ENCODE data around the gene SHISA8.

DNA sequence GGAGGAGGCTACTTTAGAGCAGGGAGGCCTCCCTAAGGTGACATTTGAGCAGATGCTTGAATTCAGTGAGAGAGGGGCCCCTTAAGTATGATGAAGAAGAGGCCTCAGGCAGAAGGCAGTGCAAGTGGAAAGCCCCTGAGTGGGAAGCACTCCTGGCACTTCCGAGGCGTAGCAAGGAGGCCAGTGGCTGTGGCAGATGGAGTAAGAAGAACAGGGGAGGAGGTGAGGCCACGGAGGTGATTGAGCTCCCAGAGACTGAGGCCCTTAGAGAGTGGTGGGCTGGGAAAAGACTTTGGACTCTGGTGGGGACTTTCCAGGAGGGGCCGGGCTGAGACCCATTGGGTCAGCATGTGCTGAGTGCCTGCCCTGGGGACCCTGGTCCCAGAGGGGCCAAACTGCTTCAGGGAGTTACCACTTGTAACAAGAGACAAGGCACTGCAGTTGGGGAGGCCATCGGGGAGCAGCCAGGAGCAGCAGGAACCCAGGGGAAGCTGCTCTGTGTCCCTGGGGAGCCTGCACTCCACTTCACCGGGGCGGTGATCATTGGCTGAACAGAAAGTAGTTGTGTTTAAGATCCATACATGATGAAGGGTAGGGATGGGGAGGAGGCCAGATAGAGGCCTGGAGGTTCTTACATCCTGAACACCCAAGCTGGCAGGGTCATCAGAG is 34.6 kb upstream of the SHISA8 start:
- TF ChIP-seq EZH2 (IDR thresholded peaks at IDR 0.05; ENCODE audit: borderline replicate concordance, low read length): no peak
- no peak for TF ChIP-seq CTCF (IDR thresholded peaks at IDR 0.05; ENCODE audit: low read length)

Data from OCI-LY1 (cell line).